ENCODE data around the gene GNS. TPM values are rescaled to one million over a fixed set of nuclear protein-coding genes. Genes with fewer than 3 reads are reported as not detected.

GNS gene
- total RNA-seq, 1 experiment from 2014 or later = 74.9 TPM

DNA sequence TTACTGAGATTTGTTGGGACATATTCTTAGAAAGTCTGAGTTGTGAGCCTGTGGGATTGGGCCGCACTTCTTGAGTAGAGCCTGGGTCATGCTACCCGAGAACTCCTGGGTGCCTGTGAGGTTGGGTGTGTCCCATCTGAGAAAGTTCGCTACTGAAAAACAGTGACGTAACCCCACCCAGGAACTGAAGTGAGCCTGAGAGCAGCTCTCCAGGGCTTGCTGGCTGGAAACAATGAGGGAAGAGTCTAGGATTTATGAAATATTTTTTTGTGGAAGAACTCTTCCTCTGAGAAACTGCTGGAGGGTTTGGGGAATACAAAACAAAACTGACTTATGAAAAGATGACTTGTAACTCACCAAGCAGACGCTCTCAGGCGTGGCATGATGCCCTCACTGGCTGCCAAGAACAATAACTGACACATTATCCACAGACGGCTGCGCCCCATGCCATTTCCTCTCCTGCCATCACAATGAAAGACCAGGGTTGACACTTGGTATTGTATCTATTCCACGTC is 79.7 kb downstream of the GNS start:
- H3K4me3 ChIP-seq = peak overlapping the region; percentile 45; the same call in 1 of the 2 replicates
- H3F3A ChIP-seq (ENCODE audit: insufficient read depth, low read depth) = peaks cover 55% of the 10 kb centered on the region
- peak overlapping the region; percentile 81 for H3K4me2 ChIP-seq
- POLR2A ChIA-PET (ENCODE audit: unreplicated experiment) = interaction anchor here (0.7 kb wide), 1 partner anchor 33 kb away, joined by 3 read pairs; no protein-coding TSS in a partner anchor
- no peaks in the 10 kb centered on the region for H3K27me3 ChIP-seq (ENCODE audit: insufficient read depth, low read depth)
- H3K9me2 ChIP-seq (ENCODE audit: insufficient read depth) = no peaks in the 10 kb centered on the region
- peaks cover 87% of the 10 kb centered on the region for H3K79me2 ChIP-seq (ENCODE audit: low read depth)
- DNase-seq = peak; percentile 68 to 83
- H2AFZ ChIP-seq = no peak overlapping the region
- TF ChIP-seq, protein P1, sequence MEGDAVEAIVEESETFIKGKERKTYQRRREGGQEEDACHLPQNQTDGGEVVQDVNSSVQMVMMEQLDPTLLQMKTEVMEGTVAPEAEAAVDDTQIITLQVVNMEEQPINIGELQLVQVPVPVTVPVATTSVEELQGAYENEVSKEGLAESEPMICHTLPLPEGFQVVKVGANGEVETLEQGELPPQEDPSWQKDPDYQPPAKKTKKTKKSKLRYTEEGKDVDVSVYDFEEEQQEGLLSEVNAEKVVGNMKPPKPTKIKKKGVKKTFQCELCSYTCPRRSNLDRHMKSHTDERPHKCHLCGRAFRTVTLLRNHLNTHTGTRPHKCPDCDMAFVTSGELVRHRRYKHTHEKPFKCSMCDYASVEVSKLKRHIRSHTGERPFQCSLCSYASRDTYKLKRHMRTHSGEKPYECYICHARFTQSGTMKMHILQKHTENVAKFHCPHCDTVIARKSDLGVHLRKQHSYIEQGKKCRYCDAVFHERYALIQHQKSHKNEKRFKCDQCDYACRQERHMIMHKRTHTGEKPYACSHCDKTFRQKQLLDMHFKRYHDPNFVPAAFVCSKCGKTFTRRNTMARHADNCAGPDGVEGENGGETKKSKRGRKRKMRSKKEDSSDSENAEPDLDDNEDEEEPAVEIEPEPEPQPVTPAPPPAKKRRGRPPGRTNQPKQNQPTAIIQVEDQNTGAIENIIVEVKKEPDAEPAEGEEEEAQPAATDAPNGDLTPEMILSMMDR (conservative IDR thresholded peaks at IDR 0.05) = no peak
- TF ChIP-seq EZH2 (IDR thresholded peaks at IDR 0.05; ENCODE audit: low read depth) = no peak
- no peaks in the 10 kb centered on the region for H4K20me1 ChIP-seq (ENCODE audit: insufficient read depth)
- H3K27ac ChIP-seq = peak overlapping the region; percentile 91
- no peaks in the 10 kb centered on the region for H3K9me3 ChIP-seq (ENCODE audit: insufficient read depth, low read depth)
- peaks cover 1% of the 10 kb centered on the region; the same call in 1 of the 2 replicates for H3K36me3 ChIP-seq (ENCODE audit: low read depth)
- CTCF ChIA-PET = no interaction called here
- BruUV-seq (replicated peaks) = no TSS peak
- peaks cover 59% of the 10 kb centered on the region for H3K4me1 ChIP-seq (replicated peaks; ENCODE audit: insufficient read depth)
- intact Hi-C loops (cut with micrococcal nuclease; ENCODE audit: unreplicated experiment) = loop anchor here (2.0 to 10.0 kb wide), 3 partner anchors 55 to 765 kb away; partner anchors contain the start of gene RASSF3

DNA sequence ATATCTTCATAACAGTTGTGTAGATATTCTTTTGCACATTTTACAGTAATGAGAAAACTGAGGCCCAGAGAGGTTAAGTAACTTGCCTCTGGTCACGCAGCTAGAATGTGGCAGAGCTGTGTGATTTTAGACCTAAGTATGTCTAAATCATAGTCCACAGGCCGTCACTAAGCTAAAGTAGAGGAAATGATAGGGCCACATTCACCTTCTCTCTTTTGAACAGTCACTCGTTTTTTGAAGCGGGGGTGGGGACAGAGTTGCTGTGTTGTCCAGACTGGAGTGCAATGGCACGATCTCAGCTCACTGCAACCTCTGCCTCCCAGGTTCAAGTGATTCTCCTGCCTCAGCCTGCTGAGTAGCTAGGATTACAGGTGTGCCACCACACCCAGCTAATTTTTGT is 80.4 kb downstream of the GNS start:
- Histone ChIP-seq H3K27ac (peak overlapping the region; percentile 91), H3K4me1 (replicated peaks; ENCODE audit: insufficient read depth) (peaks cover 62% of the 10 kb centered on the region), H3K9me3 (ENCODE audit: insufficient read depth, low read depth) (no peaks in the 10 kb centered on the region), H2AFZ (no peak overlapping the region), H3K4me2 (peak overlapping the region; percentile 81), H3F3A (ENCODE audit: insufficient read depth, low read depth) (peaks cover 55% of the 10 kb centered on the region), H3K4me3 (peak overlapping the region; percentile 45; the same call in 1 of the 2 replicates), H3K79me2 (ENCODE audit: low read depth) (peaks cover 89% of the 10 kb centered on the region), H3K36me3 (ENCODE audit: low read depth) (no peaks in the 10 kb centered on the region), H3K9me2 (ENCODE audit: insufficient read depth) (no peaks in the 10 kb centered on the region), H3K27me3 (ENCODE audit: insufficient read depth, low read depth) (no peaks in the 10 kb centered on the region), H4K20me1 (ENCODE audit: insufficient read depth) (no peaks in the 10 kb centered on the region)
- BruUV-seq (replicated peaks) = no TSS peak
- intact Hi-C loops (cut with micrococcal nuclease; ENCODE audit: unreplicated experiment) = loop anchor here (2.0 to 10.0 kb wide), 3 partner anchors 54 to 764 kb away; partner anchors contain the start of gene RASSF3
- POLR2A ChIA-PET (ENCODE audit: unreplicated experiment) = interaction anchor here (0.7 kb wide), 1 partner anchor 34 kb away, joined by 3 read pairs; no protein-coding TSS in a partner anchor
- TF ChIP-seq, protein P1 (conservative IDR thresholded peaks at IDR 0.05) = no peak
- TF ChIP-seq EZH2 (IDR thresholded peaks at IDR 0.05; ENCODE audit: low read depth) = no peak
- DNase-seq = no peak
- CTCF ChIA-PET = no interaction called here

- intact Hi-C loops (cut with micrococcal nuclease; ENCODE audit: unreplicated experiment) = loop anchor here (2.0 to 10.0 kb wide), 3 partner anchors 53 to 763 kb away; partner anchors contain the start of gene RASSF3
- ChIA-PET CTCF (no interaction called here), POLR2A (ENCODE audit: unreplicated experiment) (no interaction called here)
- peak in 1 of 2 experiments; percentile 47 for DNase-seq
- H2AFZ ChIP-seq = no peak overlapping the region
- H3K4me1 ChIP-seq (replicated peaks; ENCODE audit: insufficient read depth) = peaks cover 67% of the 10 kb centered on the region
- no peaks in the 10 kb centered on the region for H3K9me3 ChIP-seq (ENCODE audit: insufficient read depth, low read depth)
- no peaks in the 10 kb centered on the region for H3K9me2 ChIP-seq (ENCODE audit: insufficient read depth)
- no peak for TF ChIP-seq EZH2 (IDR thresholded peaks at IDR 0.05; ENCODE audit: low read depth)
- TF ChIP-seq, protein P1 (conservative IDR thresholded peaks at IDR 0.05) = no peak; the same call in 1 of the 2 replicates
- 0 out of 2 replicates have a peak overlapping the region, but pooled peaks have one; percentile 0 for H3K4me2 ChIP-seq
- peak overlapping the region; percentile 91 for H3K27ac ChIP-seq
- H3K4me3 ChIP-seq = no peak overlapping the region
- H4K20me1 ChIP-seq (ENCODE audit: insufficient read depth) = no peaks in the 10 kb centered on the region
- peaks cover 90% of the 10 kb centered on the region for H3K79me2 ChIP-seq (ENCODE audit: low read depth)
- BruUV-seq (replicated peaks) = no TSS peak
- peaks cover 58% of the 10 kb centered on the region for H3F3A ChIP-seq (ENCODE audit: insufficient read depth, low read depth)
- H3K27me3 ChIP-seq (ENCODE audit: insufficient read depth, low read depth) = no peaks in the 10 kb centered on the region
- no peaks in the 10 kb centered on the region for H3K36me3 ChIP-seq (ENCODE audit: low read depth)
Measured at GRCh38 chr12:64678248-64678647, 81.0 kb downstream of the GNS start.

All from PC-9 (cell line).